ES-I3 (cell line): ENCODE results near the gene APOH.
"Not testable (repeated sequence)": the region's sequence is repeated elsewhere in the genome, so short reads cannot be mapped to it uniquely, and the experiment has no call there.

Experiments
- H3K36me3 ChIP-seq: 2 replicates; pipeline ENCODE4 v1.6.1; 2013; ENCODE audit warnings: mild to moderate bottlenecking, low read length, control low read depth, moderate library complexity; ENCODE audit not compliant: insufficient read depth
- H3K4me1 ChIP-seq: 2 replicates; pipeline ENCODE4 v1.6.1; 2013; ENCODE audit warnings: mild to moderate bottlenecking, control low read depth, low read length; ENCODE audit not compliant: insufficient read depth
- H3K9ac ChIP-seq: 2 replicates; pipeline ENCODE4 v1.6.1; 2013; ENCODE audit warnings: low read depth, mild to moderate bottlenecking, low read length, moderate library complexity
- H3K9me3 ChIP-seq: 2 replicates; pipeline ENCODE4 v1.6.1; 2013; ENCODE audit warnings: mild to moderate bottlenecking, low read length, moderate library complexity; ENCODE audit not compliant: control insufficient read depth, insufficient read depth

Gene APOH

DNA sequence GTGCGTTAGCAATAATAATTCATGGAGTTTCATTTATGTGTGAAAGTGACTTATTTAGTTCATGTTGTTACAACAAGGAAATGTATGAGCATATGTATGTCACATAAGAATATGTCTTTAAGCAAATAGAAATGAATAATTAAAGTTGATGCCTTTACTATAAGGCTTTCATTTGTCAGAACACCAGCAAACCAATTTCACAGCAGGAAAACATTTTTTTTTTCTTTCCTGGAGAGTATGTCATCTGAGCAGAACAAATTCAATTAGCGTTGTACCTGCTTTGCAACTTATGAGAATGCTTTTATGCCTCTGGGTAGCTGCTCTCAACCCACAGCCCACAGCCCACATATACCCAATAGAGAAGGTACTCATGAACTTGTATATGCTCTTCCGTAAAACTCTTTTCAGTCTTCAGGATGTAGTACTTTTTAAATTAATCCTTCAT lies 26.3 kb upstream of the APOH start:
- no peak overlapping the region for H3K9ac ChIP-seq
- H3K9me3 ChIP-seq: no peaks in the 10 kb centered on the region
- no peaks in the 10 kb centered on the region for H3K36me3 ChIP-seq
- no peaks in the 10 kb centered on the region for H3K4me1 ChIP-seq

DNA sequence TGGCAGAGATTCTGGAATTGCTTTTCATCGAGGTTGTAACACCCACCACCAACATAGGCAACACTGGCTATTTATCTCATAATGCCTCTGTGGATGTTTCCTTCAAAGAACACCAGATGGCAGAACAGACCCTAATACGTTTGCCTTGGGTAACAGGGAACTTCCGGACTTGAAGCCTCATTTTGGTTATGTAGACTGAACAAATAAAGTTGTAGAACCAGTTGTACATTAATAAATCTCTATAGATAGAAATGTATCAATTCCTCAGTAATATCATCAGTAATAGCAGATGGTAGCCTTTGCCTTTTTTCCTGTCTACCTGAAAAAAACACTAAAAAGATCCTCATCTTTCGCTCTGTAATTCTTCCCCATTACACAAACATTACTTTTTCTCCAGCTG lies 25.9 kb upstream of the APOH start:
- Histone ChIP-seq H3K9ac (no peak overlapping the region), H3K36me3 (no peaks in the 10 kb centered on the region), H3K9me3 (no peaks in the 10 kb centered on the region), H3K4me1 (no peaks in the 10 kb centered on the region)

DNA sequence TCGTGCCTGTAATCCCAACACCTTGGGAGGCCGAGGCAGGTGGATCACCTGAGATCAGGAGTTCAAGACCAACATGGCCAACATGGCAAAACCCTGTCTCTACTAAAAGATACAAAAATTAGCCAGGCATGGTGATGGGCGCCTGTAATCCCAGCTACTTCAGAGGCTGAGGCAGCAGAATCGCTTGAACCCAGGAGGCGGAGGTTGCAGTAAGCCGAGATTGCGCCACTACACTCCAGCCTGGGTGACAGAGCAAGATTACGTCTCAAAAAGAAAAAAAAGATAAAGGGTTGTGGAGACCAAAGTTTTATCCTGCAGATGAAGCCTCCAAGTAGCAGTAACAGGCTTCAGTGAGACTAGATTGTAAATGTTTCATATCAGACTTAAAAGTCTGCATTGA lies 24.2 kb upstream of the APOH start:
- H3K9me3 ChIP-seq, H3K4me1 ChIP-seq, H3K36me3 ChIP-seq, H3K9ac ChIP-seq: not testable (repeated sequence)

DNA sequence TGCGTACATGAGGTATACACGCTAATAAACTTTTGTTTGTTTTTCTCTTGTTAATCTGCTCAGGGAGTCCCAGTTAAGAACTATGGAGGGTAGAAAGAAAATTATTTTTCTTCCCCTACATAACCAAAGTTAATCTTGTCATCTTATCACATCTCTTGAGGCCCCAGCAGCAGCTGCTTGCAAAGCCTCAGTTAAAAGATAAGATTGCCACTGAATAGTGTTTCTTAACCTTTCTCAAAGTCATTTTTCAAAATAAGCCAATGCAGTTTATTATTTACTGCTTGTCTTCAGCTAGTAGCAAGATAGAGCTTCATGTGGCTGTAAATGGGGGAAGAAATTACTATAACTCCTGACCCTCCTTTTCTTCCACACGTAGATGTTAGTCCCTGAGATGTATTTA lies 21.5 kb upstream of the APOH start:
- no peaks in the 10 kb centered on the region for H3K4me1 ChIP-seq
- H3K9me3 ChIP-seq: no peaks in the 10 kb centered on the region
- no peaks in the 10 kb centered on the region for H3K36me3 ChIP-seq
- H3K9ac ChIP-seq: no peak overlapping the region

DNA sequence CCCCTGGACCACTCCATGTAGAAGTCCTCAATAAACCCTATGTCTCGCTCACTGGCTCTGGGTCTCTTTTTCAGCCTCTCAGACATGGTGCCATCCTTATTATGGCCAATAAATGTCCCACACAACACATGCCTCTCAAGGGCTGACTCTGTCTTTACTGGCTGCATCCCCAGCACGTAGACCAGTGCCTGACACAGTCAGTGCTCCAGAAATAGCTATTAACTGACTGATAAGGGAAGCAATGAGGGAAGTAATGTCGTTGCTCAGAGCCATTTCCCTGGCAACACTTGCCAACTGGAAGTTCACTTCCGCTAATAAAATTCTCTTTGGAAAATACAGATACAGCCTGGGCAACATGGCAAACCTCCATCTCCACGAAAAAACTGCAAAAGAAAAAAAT lies 19.1 kb upstream of the APOH start:
- Histone ChIP-seq H3K9me3 (no peaks in the 10 kb centered on the region), H3K9ac (no peak overlapping the region), H3K36me3 (no peaks in the 10 kb centered on the region), H3K4me1 (no peaks in the 10 kb centered on the region)

DNA sequence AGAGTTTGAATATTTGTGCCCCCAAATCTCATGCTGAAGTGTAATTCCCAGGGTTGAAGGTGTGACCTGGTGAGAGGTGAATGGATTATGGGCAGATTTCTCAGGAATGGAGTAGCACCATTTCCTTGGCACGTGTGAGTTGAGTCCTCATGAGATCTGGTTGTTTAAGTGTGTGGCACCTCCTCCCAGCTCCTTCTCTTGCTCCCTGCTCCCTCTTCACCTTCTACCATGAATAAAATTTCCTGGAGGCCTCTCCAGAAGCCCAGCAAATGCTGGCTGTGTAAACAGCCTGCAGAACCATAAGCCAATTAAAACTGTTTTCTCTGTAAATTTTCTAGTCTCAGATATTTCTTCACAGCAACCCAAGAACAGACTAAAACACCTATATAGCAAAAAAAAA lies 12.6 kb upstream of the APOH start:
- no peaks in the 10 kb centered on the region for H3K9me3 ChIP-seq
- H3K9ac ChIP-seq: no peak overlapping the region
- no peaks in the 10 kb centered on the region for H3K4me1 ChIP-seq
- H3K36me3 ChIP-seq: no peaks in the 10 kb centered on the region

DNA sequence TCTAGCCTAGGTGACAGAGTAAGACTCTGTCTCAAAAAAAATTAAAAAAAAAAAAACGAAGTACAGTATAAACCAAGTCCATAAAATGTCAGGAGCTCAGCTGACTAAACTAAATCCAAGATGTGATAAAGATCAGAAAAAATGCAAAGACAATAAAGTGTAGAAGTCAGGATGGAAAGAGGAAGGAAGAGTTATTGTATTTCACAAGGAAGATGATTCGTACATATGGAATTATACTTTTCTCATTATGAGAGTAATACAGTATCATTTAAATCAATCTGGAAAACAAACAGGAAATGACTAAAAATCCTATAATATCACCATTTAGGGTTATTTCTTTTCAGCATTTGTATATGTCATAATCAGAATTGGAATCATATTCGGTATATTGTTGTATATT lies 11.4 kb upstream of the APOH start:
- no peaks in the 10 kb centered on the region for H3K36me3 ChIP-seq
- no peaks in the 10 kb centered on the region for H3K4me1 ChIP-seq
- H3K9me3 ChIP-seq: no peaks in the 10 kb centered on the region
- no peak overlapping the region for H3K9ac ChIP-seq

DNA sequence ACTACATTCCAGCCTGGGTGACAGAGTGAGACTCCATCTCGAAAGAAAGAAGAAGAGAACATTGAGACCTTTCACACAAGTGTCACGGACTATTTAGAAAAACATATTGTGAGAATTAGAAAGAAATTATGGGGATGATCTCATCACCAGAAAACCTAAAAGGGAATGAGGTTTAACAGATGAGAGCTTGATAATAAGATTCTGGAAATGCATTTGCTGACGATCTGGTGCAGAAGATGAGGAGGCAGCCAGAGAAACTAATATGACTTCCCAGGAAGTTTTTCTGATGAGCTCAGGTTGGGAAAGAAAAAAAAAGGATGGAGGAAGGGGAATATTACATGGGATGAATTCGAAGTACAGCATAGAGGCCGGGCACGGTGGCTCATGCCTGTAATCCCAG lies 10.8 kb upstream of the APOH start:
- Histone ChIP-seq H3K9ac (no peak overlapping the region), H3K36me3 (no peaks in the 10 kb centered on the region), H3K4me1 (no peaks in the 10 kb centered on the region), H3K9me3 (no peaks in the 10 kb centered on the region)

DNA sequence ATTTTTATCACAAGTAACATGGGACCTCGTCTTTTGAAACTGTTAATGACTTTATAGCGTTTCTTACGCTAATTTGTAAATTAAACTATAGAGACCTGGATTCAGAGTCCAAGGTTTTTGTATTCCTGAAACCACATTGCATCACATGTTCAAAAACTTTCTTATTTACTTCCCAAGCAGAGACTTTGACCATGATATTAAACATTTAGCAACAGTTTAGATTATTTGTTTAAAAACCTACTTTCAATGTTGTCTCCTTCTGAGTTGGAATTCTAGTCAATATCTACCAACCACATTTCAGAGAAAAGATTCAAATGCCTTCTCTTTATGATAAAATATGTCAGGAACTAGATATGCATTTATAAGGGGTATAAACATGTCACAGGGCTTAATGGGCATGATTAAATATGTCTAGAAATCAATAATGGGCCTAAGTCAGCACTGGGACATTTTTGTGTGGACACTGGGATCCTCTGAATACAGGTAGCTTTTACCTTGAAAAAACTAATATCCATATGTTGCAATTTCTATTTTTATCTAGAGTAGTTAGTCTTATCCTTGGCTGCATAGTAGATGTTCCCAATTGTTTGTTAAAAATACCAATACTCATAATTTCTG lies 6.3 kb upstream of the APOH start:
- Histone ChIP-seq H3K9me3 (no peaks in the 10 kb centered on the region), H3K36me3 (no peaks in the 10 kb centered on the region), H3K9ac (no peak overlapping the region), H3K4me1 (no peaks in the 10 kb centered on the region)

DNA sequence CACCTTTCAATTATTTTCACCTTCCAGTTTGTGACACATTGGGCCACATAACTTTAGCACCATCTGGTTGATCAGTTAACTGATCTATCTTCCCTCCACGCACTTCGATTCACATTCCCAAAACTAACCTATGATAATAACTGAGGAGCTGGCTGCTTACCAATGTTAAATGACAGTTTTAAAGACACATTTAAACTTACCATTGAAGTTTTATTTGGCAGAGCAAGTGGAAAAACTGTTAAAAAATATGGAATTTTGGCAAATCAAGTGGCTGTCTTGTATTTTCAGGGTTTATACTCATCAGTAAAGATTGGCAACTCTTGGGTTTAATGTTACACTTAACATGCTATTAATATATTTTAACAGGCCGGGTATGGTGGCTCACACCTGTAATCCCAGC lies 5.4 kb upstream of the APOH start:
- H3K4me1 ChIP-seq: no peaks in the 10 kb centered on the region
- H3K9ac ChIP-seq: no peak overlapping the region
- H3K36me3 ChIP-seq: no peaks in the 10 kb centered on the region
- no peaks in the 10 kb centered on the region for H3K9me3 ChIP-seq

DNA sequence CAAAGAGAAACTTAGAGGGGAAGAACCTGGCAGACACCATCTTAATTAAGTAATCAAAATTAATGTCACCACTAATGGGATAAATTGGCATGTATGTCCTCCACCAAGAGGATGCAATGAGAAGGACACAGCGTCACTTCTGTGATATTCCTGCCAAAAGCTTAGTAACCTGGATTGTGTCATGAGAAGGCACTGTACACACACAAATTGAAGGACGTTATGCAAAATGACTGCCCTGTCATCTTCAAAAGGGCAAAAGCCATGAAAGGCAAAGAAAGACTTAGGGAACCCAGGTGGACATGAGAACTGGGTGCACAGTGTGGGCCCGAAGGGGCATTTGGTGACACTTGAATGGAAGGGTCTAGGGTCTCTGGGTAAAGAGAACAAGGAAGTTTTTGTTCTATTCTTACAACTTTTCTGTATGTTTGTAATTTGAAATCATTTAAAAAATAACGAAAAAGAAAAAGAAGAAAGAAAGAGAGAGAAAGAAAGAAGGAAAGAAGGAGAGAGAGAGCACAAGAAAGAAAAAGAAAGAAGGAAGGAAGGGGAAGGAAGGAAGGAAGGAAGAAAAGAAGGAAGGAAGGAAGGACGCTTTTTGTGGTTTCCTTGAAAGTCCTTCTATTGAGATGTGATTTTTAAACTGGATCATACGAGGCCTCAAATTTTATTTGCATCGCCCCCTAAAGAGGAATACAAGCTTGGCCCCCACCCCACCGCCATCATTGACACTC lies 4.0 kb upstream of the APOH start:
- Histone ChIP-seq H3K9ac (no peak overlapping the region), H3K36me3 (no peaks in the 10 kb centered on the region), H3K9me3 (no peaks in the 10 kb centered on the region), H3K4me1 (no peaks in the 10 kb centered on the region)

DNA sequence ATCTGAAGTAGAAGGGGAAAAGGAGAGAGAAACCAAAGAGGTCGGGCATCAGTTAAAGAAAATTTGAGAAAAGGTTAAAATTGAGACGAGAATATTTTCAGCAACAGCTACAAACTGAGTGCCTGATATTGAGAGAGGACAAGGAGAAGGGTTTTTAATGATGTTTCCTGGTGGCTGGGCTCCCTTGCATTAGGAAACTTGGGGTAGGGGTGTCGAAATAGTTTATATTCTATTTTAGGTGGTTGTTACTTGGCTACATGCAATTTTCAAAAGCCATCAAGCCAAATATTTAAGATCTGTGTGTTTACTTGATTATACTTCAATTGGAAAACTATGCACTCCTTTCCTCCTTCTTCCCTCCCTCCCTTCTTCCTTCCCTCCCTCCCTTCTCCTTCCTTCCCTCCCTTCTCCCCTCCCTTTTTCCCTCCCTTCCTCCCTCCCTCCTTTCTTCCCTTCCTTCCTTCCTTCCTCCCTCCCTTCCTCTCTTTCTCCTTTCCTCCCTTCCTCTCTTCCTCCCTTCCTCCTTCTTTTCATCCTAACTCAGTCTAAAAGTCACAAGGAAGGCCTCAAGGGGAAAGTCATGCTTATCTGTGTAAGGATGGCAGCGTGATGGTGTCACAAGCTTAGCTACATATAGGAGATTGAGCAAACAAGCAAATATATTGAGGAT lies 1.8 kb upstream of the APOH start:
- no peaks in the 10 kb centered on the region for H3K4me1 ChIP-seq
- no peak overlapping the region for H3K9ac ChIP-seq
- no peaks in the 10 kb centered on the region for H3K9me3 ChIP-seq
- H3K36me3 ChIP-seq: no peaks in the 10 kb centered on the region

DNA sequence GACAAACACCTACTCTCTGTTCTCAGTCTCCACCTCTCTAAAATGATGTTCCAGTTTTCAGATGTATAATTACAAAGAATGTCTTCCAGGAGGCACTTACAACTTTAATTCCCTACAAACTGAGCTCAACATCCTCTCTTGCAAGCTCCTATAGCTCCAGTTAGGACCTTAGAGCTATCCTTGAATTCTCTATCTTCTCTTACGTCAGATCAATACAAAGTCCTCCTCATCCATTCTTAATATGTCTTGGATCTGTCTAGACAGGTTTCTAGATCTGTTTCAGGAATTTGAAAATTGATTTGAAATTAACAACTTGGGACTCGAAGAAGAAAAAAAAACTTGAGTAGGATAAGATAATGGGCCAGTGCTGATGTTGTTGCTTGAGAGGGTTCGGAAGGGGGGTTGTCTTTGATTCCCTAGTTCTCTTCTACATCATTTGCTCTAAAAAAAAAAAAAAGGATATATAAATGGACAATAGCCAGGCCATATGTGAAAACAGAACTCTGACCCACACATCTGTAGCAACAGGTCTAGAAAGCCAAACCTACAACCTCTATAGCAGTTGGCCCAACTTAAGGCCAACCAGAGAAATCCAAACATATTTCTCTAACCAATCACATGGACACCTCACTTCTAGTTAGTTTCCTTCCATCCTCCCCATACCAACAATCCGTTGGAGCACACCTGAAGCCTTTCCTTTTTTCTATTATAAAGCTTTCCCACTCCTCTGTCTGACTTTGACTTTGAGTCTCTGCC lies 746 bp upstream of the APOH start:
- Histone ChIP-seq H3K36me3 (no peaks in the 10 kb centered on the region), H3K9ac (no peak overlapping the region), H3K4me1 (no peaks in the 10 kb centered on the region), H3K9me3 (no peaks in the 10 kb centered on the region)

DNA sequence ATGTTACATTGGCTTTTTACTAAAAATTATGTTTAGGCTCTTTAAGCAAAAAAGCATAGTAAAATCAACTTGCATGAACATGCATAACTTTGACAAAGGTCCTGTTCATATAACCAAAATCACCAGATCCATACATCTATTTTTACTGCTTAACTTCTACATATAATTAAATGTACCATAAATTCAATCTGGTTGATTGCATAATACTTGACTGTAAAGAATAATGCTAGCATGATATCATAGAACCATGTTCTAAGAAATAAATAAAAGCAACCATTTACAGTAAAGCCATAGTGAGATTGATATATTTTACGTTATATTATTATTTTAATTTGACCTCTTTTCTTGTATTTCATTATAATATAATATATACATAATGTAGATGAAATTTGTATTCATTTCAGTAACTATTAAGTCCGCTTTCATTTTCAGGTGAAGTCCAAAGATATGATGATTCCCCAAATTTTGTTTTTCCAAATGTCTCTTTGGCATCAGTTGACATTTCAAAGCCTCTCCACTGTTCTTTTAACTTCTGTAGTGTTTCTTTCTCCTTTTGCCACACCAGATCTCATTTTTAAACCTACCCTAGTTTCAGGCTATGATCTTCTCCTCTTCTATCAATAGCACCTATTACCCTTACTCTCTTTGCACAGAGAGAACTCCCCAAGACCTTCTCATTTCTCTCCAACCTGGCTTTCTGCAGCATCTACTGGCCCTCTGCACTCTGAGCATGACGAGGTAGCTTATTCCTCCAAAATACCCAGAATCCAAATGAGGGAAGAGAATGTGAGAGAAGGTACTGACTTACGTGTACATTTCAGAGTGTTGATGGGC lies 1.8 kb downstream of the APOH start:
- Histone ChIP-seq H3K9me3 (no peaks in the 10 kb centered on the region), H3K9ac (no peak overlapping the region), H3K4me1 (no peaks in the 10 kb centered on the region), H3K36me3 (no peaks in the 10 kb centered on the region)
